B cell (primary cell): ENCODE data around the gene HS3ST3A1. TPM values are rescaled to one million over a fixed set of nuclear protein-coding genes. Genes with fewer than 3 reads are reported as not detected.

Experiments
- ATAC-seq: fragments of 200-7000 bp; cut with Tn5 transposase; one replicate; pipeline ENCODE4 v1.10.0; 2021; ENCODE audit warnings: low read depth, mild to moderate bottlenecking, moderate number of reproducible peaks, moderate library complexity
- CTCF ChIA-PET: fragments of 350-600 bp; sonication (Branson Sonifier 250); formaldehyde crosslinking; loops from one replicate; lab custom pipeline; 2021; ENCODE audit warnings: antibody characterized with exemption, inconsistent platforms; lab: Charles Lee
- POLR2A ChIA-PET: fragments of 350-600 bp; sonication (Branson Sonifier 250); formaldehyde crosslinking; loops from one replicate; lab custom pipeline; 2021; ENCODE audit warnings: antibody characterized with exemption; lab: Charles Lee
- DNase-seq: peaks from one replicate; pipeline ENCODE4 v3.0.0; 2013
- H2AFZ ChIP-seq: 2 replicates; pipeline ENCODE4 v1.6.1; 2012; ENCODE audit warnings: mild to moderate bottlenecking, low read depth, low read length; ENCODE audit not compliant: insufficient read depth, poor library complexity, severe bottlenecking
- H3K27ac ChIP-seq, 2 donors: 1 replicate in 1 of 2; 2 replicates in 1 of 2; pipeline ENCODE4 v1.5.1; 2012 to 2013; ENCODE audit warnings: low read length in 2 of 2, mild to moderate bottlenecking in 2 of 2, moderate library complexity in 1 of 2
- H3K27me3 ChIP-seq, 4 experiments: fragments of 200-600 bp in 1 of 4; sonication (generic) in 1 of 4; replicated peaks in 1 of 4; 1 replicate in 2 of 4; 2 replicates in 2 of 4; pipeline versions ENCODE4 v1.6.1 to v1.7.0; 2013 to 2016; ENCODE audit warnings: low read length in 3 of 4, mild to moderate bottlenecking in 2 of 4, mixed read lengths in 1 of 4, moderate library complexity in 1 of 4; ENCODE audit not compliant: insufficient read depth in 4 of 4, control insufficient read depth in 3 of 4; ENCODE audit errors: control extremely low read depth in 1 of 4
- H3K36me3 ChIP-seq, 2 experiments: replicated peaks in 1 of 2; 1 replicate in 1 of 2; 2 replicates in 1 of 2; pipeline versions ENCODE4 v1.6.1 to v1.7.1; 2013; ENCODE audit warnings: low read length in 1 of 2; ENCODE audit not compliant: insufficient read depth in 2 of 2, control insufficient read depth in 1 of 2; ENCODE audit errors: control extremely low read depth in 1 of 2, extremely low read depth in 1 of 2
- H3K4me1 ChIP-seq, 2 donors: fragments of 200-600 bp in 1 of 2; sonication (generic) in 1 of 2; 1 replicate in 1 of 2; 2 replicates in 1 of 2; pipeline versions ENCODE4 v1.5.1 to v1.6.1; 2013 to 2017; ENCODE audit warnings: low read length in 2 of 2; ENCODE audit not compliant: control insufficient read depth in 2 of 2, insufficient read depth in 2 of 2
- H3K4me2 ChIP-seq: replicated peaks from 2 replicates; pipeline ENCODE3; 2012; ENCODE audit warnings: mild to moderate bottlenecking, low read depth, low read length; ENCODE audit not compliant: poor library complexity, severe bottlenecking
- H3K4me3 ChIP-seq, 5 experiments: fragments of 200-600 bp in 1 of 5; sonication (generic) in 1 of 5; 1 replicate in 3 of 5; 2 replicates in 2 of 5; pipeline versions ENCODE4 v1.5.1 to v1.7.0; 2011 to 2016; ENCODE audit warnings: low read length in 4 of 5, mild to moderate bottlenecking in 4 of 5, low read depth in 2 of 5, control low read depth in 1 of 5, moderate library complexity in 1 of 5; ENCODE audit not compliant: insufficient read depth in 1 of 5; ENCODE audit errors: control extremely low read depth in 1 of 5, extremely low read depth in 1 of 5
- H3K79me2 ChIP-seq: fragments of 200-600 bp; sonication (generic); one replicate; pipeline ENCODE4 v1.6.0; 2016; ENCODE audit warnings: low read length; ENCODE audit not compliant: control insufficient read depth, insufficient read depth
- H3K9ac ChIP-seq: fragments of 200-600 bp; sonication (generic); 2 replicates; pipeline ENCODE4 v1.6.1; 2017; ENCODE audit warnings: mild to moderate bottlenecking, low read length, moderate library complexity
- H3K9me3 ChIP-seq, 3 donors: one replicate each; pipeline versions ENCODE4 v1.6.1 to v1.7.1; 2013; ENCODE audit warnings: low read length in 2 of 3; ENCODE audit not compliant: control insufficient read depth in 2 of 3, insufficient read depth in 1 of 3; ENCODE audit errors: control extremely low read depth in 1 of 3
- H4K20me1 ChIP-seq: 2 replicates; pipeline ENCODE4 v1.6.0; 2012; ENCODE audit warnings: mild to moderate bottlenecking, low read length; ENCODE audit not compliant: insufficient read depth, control insufficient read depth, poor library complexity, severe bottlenecking
- H3K27ac Mint-ChIP-seq: one replicate; pipeline ENCODE4 v1.8.0; 2021; ENCODE audit warnings: mixed read lengths
- H3K27me3 Mint-ChIP-seq: one replicate; pipeline ENCODE4 v1.8.0; 2021; ENCODE audit warnings: mixed read lengths
- H3K4me1 Mint-ChIP-seq: one replicate; pipeline ENCODE4 v1.8.0; 2021; ENCODE audit warnings: mixed read lengths
- H3K4me3 Mint-ChIP-seq: one replicate; pipeline ENCODE4 v1.8.0; 2021; ENCODE audit warnings: mixed read lengths
- H3K9me3 Mint-ChIP-seq: one replicate; pipeline ENCODE4 v1.8.0; 2022; ENCODE audit warnings: mixed read lengths; ENCODE audit not compliant: insufficient read depth
- CTCF ChIP-seq: fragments of 200-600 bp; IDR thresholded peaks from one replicate; pipeline ENCODE4 v1.8.0; 2022; ENCODE audit warnings: antibody characterized with exemption, mild to moderate bottlenecking
- EZH2 ChIP-seq: IDR thresholded peaks from 2 replicates; pipeline ENCODE4 v1.6.1; 2012; ENCODE audit warnings: borderline replicate concordance, low read depth, mild to moderate bottlenecking, moderate library complexity, low read length; ENCODE audit not compliant: insufficient read depth, poor library complexity, severe bottlenecking
- WGBS: methylation state at CpG from one replicate; pipeline ENCODE4 v1.1.5; 2013; ENCODE audit warnings: missing lambda C conversion rate; ENCODE audit not compliant: insufficient coverage; 5-methylcytosine and 5-hydroxymethylcytosine counted together
- intact Hi-C: fragments of 100-400 bp; cut with micrococcal nuclease; formaldehyde crosslinking; loops from one replicate; pipeline ENCODE4 v1.10.0; 2022
- polyA plus RNA-seq: library from polyadenylated mRNA; depleted of rRNA; stranded (reverse); fragments of >200 nt; gene quantifications from 2 replicates; pipeline ENCODE4 v1.2.3, GENCODE V29; 2012
- total RNA-seq, 2 donors: library from RNA; stranded (reverse); fragments of 120-200 nt in 1 of 2; gene quantifications; 1 replicate in 1 of 2; 2 replicates in 1 of 2; pipeline versions ENCODE4 v1.2.3 to v1.2.4, GENCODE V29; 2013 to 2022

Gene HS3ST3A1
- total and polyA plus RNA-seq, 2 donors (not counting 1 experiment from before 2014, with no cell fraction given): 0.17 to 0.75 TPM

DNA sequence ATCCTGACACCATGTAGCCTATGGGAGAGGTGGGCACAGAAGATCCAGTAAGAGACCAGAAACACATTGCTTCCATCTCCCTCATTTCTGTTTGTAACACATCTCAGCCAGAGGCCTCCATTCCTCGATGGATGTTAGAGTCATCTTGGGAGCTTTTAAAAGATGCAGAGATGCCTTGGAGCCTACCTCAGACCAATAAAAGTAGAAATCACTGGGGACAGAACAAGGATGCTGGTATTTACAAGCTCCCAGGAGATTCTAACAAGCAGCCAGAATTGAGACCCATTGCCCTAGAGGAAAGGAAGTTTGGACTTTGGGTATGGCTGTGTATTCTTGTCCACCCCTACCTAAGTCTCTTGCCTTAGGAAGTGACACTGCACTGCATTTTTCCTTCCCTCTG lies 40.8 kb downstream of the HS3ST3A1 start:
- Histone ChIP-seq H3K4me1 (no peaks in the 10 kb centered on the region), H3K79me2 (no peaks in the 10 kb centered on the region), H3K9ac (no peak overlapping the region), H3K27ac (no peak overlapping the region), H3K4me3 (no peak overlapping the region), H3K9me3 (no peaks in the 10 kb centered on the region), H3K36me3 (no peaks in the 10 kb centered on the region), H2AFZ (no peak overlapping the region), H3K27me3 (no peaks in the 10 kb centered on the region), H4K20me1 (no peaks in the 10 kb centered on the region), H3K4me2 (no peak overlapping the region)
- intact Hi-C loops: no loop called here
- ChIA-PET CTCF (no interaction called here), POLR2A (no interaction called here)
- no peak for TF ChIP-seq CTCF
- no peak for TF ChIP-seq EZH2
- H3K4me1 Mint-ChIP-seq: no peaks in the 10 kb centered on the region
- 100% methylated on average over 1 of the region's 1 CpG for WGBS
- ATAC-seq: no peak
- H3K9me3 Mint-ChIP-seq: no peaks in the 10 kb centered on the region
- H3K4me3 Mint-ChIP-seq: no peak overlapping the region
- no peaks in the 10 kb centered on the region for H3K27me3 Mint-ChIP-seq
- DNase-seq: no peak
- H3K27ac Mint-ChIP-seq: no peak overlapping the region

- no peak overlapping the region for H3K27ac Mint-ChIP-seq
- ChIA-PET POLR2A (no interaction called here), CTCF (no interaction called here)
- H3K27me3 Mint-ChIP-seq: no peaks in the 10 kb centered on the region
- Histone ChIP-seq H3K79me2 (no peaks in the 10 kb centered on the region), H2AFZ (no peak overlapping the region), H4K20me1 (no peaks in the 10 kb centered on the region), H3K4me2 (no peak overlapping the region), H3K27ac (no peak overlapping the region), H3K4me1 (no peaks in the 10 kb centered on the region), H3K9me3 (no peaks in the 10 kb centered on the region), H3K4me3 (no peak overlapping the region), H3K36me3 (no peaks in the 10 kb centered on the region), H3K27me3 (no peaks in the 10 kb centered on the region), H3K9ac (no peak overlapping the region)
- no CpG with 5 or more reads among the region's 3 CpGs for WGBS
- ATAC-seq: no peak
- H3K4me3 Mint-ChIP-seq: no peak overlapping the region
- DNase-seq: no peak
- H3K4me1 Mint-ChIP-seq: no peaks in the 10 kb centered on the region
- no peaks in the 10 kb centered on the region for H3K9me3 Mint-ChIP-seq
- no peak for TF ChIP-seq CTCF
- TF ChIP-seq EZH2: no peak
- intact Hi-C loops: no loop called here
These were observed 43.1 kb downstream of the HS3ST3A1 start for GRCh38 chr17:13558588-13558987.
